Measurements from ENCODE around the gene KCNRG.

Gene KCNRG

GRCh38 chr13:50012396-50013169, 2.7 kb upstream of the KCNRG start:
- no peaks in the 10 kb centered on the region for H3K9me2 ChIP-seq (replicated peaks; ENCODE audit: insufficient read depth, low read length)
- no peaks in the 10 kb centered on the region for H4K20me1 ChIP-seq (ENCODE audit: insufficient read depth, low read length)
- no peaks in the 10 kb centered on the region for H3F3A ChIP-seq (ENCODE audit: insufficient read depth, low read length)
- no peak overlapping the region for H3K9ac ChIP-seq (ENCODE audit: low read length)
- no peak overlapping the region for H3K27ac ChIP-seq (ENCODE audit: low read length)
- no peak for DNase-seq
- no peaks in the 10 kb centered on the region for H3K4me1 ChIP-seq (ENCODE audit: low read length)
- no peaks in the 10 kb centered on the region for H3K36me3 ChIP-seq (replicated peaks; ENCODE audit: insufficient read depth, low read length)
- no peaks in the 10 kb centered on the region for H3K27me3 ChIP-seq (replicated peaks; ENCODE audit: insufficient read depth, low read length)
- no peak overlapping the region for H2AFZ ChIP-seq (ENCODE audit: low read length)
- no peak overlapping the region for H3K4me3 ChIP-seq (ENCODE audit: low read length)
- H3K9me3 ChIP-seq (replicated peaks; ENCODE audit: insufficient read depth, low read length), result no peaks in the 10 kb centered on the region
- TF ChIP-seq EZH2 (optimal IDR thresholded peaks at IDR 0.05; ENCODE audit: low read depth, low read length) (no peak), CTCF (IDR thresholded peaks at IDR 0.05; ENCODE audit: low read length) (no peak), EZH2phosphoT487 (IDR thresholded peaks at IDR 0.05; ENCODE audit: low read length) (no peak)
- no peaks in the 10 kb centered on the region for H3K79me2 ChIP-seq (ENCODE audit: low read length)
- H3K4me2 ChIP-seq (ENCODE audit: low read depth, low read length), result no peak overlapping the region

GRCh38 chr13:50014386-50014785, 858 bp upstream of the KCNRG start:
- Histone ChIP-seq H3K4me1 (ENCODE audit: low read length) (no peaks in the 10 kb centered on the region), H3F3A (ENCODE audit: insufficient read depth, low read length) (no peaks in the 10 kb centered on the region), H3K27me3 (replicated peaks; ENCODE audit: insufficient read depth, low read length) (no peaks in the 10 kb centered on the region), H2AFZ (ENCODE audit: low read length) (no peak overlapping the region), H3K9me2 (replicated peaks; ENCODE audit: insufficient read depth, low read length) (no peaks in the 10 kb centered on the region), H3K27ac (ENCODE audit: low read length) (no peak overlapping the region), H3K9ac (ENCODE audit: low read length) (no peak overlapping the region), H3K9me3 (replicated peaks; ENCODE audit: insufficient read depth, low read length) (no peaks in the 10 kb centered on the region), H4K20me1 (ENCODE audit: insufficient read depth, low read length) (no peaks in the 10 kb centered on the region), H3K4me3 (ENCODE audit: low read length) (no peak overlapping the region), H3K4me2 (ENCODE audit: low read depth, low read length) (no peak overlapping the region), H3K79me2 (ENCODE audit: low read length) (no peaks in the 10 kb centered on the region), H3K36me3 (replicated peaks; ENCODE audit: insufficient read depth, low read length) (no peaks in the 10 kb centered on the region)
- DNase-seq, result no peak
- TF ChIP-seq CTCF (IDR thresholded peaks at IDR 0.05; ENCODE audit: low read length) (no peak), EZH2 (optimal IDR thresholded peaks at IDR 0.05; ENCODE audit: low read depth, low read length) (no peak), EZH2phosphoT487 (IDR thresholded peaks at IDR 0.05; ENCODE audit: low read length) (no peak)

- no peak for TF ChIP-seq EZH2phosphoT487 (IDR thresholded peaks at IDR 0.05; ENCODE audit: low read length)
- TF ChIP-seq CTCF (IDR thresholded peaks at IDR 0.05; ENCODE audit: low read length), result no peak
- no peak for TF ChIP-seq EZH2 (optimal IDR thresholded peaks at IDR 0.05; ENCODE audit: low read depth, low read length)
- Histone ChIP-seq H3K79me2 (ENCODE audit: low read length) (no peaks in the 10 kb centered on the region), H3K36me3 (replicated peaks; ENCODE audit: insufficient read depth, low read length) (no peaks in the 10 kb centered on the region), H3K9me3 (replicated peaks; ENCODE audit: insufficient read depth, low read length) (no peaks in the 10 kb centered on the region), H3K4me3 (ENCODE audit: low read length) (no peak overlapping the region), H4K20me1 (ENCODE audit: insufficient read depth, low read length) (no peaks in the 10 kb centered on the region), H3K4me2 (ENCODE audit: low read depth, low read length) (no peak overlapping the region), H3K27me3 (replicated peaks; ENCODE audit: insufficient read depth, low read length) (no peaks in the 10 kb centered on the region), H2AFZ (ENCODE audit: low read length) (no peak overlapping the region), H3K27ac (ENCODE audit: low read length) (no peak overlapping the region), H3K9me2 (replicated peaks; ENCODE audit: insufficient read depth, low read length) (no peaks in the 10 kb centered on the region), H3F3A (ENCODE audit: insufficient read depth, low read length) (no peaks in the 10 kb centered on the region), H3K9ac (ENCODE audit: low read length) (no peak overlapping the region), H3K4me1 (ENCODE audit: low read length) (no peaks in the 10 kb centered on the region)
- no peak for DNase-seq
Observed at GRCh38 chr13:50015750-50016149, 506 bp downstream of the KCNRG start.

Measured in MM.1S (cell line).